Stimulated activated CD8-positive, alpha-beta memory T cell treated with anti-CD3 and anti-CD28 coated beads, Interleukin-7, amount 100 ng/mL, for 48 hours (primary cell): ENCODE data around the gene FGF2.
"Not testable (repeated sequence)": the region's sequence is repeated elsewhere in the genome, so short reads cannot be mapped to it uniquely, and the experiment has no call there.

Source experiments
- DNase-seq, 2 donors: peaks; one replicate each; pipeline ENCODE4 v3.0.0-alpha.2; 2020; ENCODE audit warnings: low read depth in 1 of 2; ENCODE audit errors: extremely low read depth in 1 of 2

FGF2 gene

GRCh38 chr4:122812823-122813222 is 13.8 kb upstream of the FGF2 start:
- DNase-seq = not testable (repeated sequence)

- no peak for DNase-seq
Measured at GRCh38 chr4:122814426-122814825, 12.2 kb upstream of the FGF2 start.

GRCh38 chr4:122815248-122815647 is 11.4 kb upstream of the FGF2 start:
- no peak for DNase-seq

- DNase-seq = no peak
Measured at GRCh38 chr4:122816476-122816875, 10.2 kb upstream of the FGF2 start.

- DNase-seq = no peak
Measured at GRCh38 chr4:122819708-122820449, 6.8 kb upstream of the FGF2 start.

- no peak for DNase-seq
Measured at GRCh38 chr4:122821092-122821491, 5.5 kb upstream of the FGF2 start.

GRCh38 chr4:122822466-122822865 is 4.2 kb upstream of the FGF2 start:
- DNase-seq = no peak

GRCh38 chr4:122823476-122823875 is 3.2 kb upstream of the FGF2 start:
- DNase-seq = no peak

GRCh38 chr4:122824616-122825015 is 2.0 kb upstream of the FGF2 start:
- DNase-seq = no peak

- DNase-seq = no peak
Measured at GRCh38 chr4:122826079-122826527, 528 bp upstream of the FGF2 start.

GRCh38 chr4:122827258-122827878 is 737 bp downstream of the FGF2 start:
- DNase-seq = peak; percentile 7 to 33

- DNase-seq = peak in 1 of 2 donors; percentile 18
Measured at GRCh38 chr4:122827879-122828601, 1.4 kb downstream of the FGF2 start.

- no peak for DNase-seq
Measured at GRCh38 chr4:122830426-122831095, 3.9 kb downstream of the FGF2 start.

- DNase-seq = no peak
Measured at GRCh38 chr4:122831515-122832196, 5.0 kb downstream of the FGF2 start.

GRCh38 chr4:122832732-122833131 is 6.1 kb downstream of the FGF2 start:
- no peak for DNase-seq

GRCh38 chr4:122833999-122834398 is 7.4 kb downstream of the FGF2 start:
- DNase-seq = no peak

GRCh38 chr4:122836941-122837340 is 10.3 kb downstream of the FGF2 start:
- no peak for DNase-seq

- no peak for DNase-seq
Measured at GRCh38 chr4:122838034-122838433, 11.4 kb downstream of the FGF2 start.

GRCh38 chr4:122842392-122842791 is 15.8 kb downstream of the FGF2 start:
- no peak for DNase-seq

GRCh38 chr4:122842984-122843531 is 16.4 kb downstream of the FGF2 start:
- DNase-seq = no peak
